GM23338 (cell line): Measurements from ENCODE around the gene FBXL17. TPM values are rescaled to one million over a fixed set of nuclear protein-coding genes. Genes with fewer than 3 reads are reported as not detected.

ENCODE experiments used
- ATAC-seq: fragments of 200-7000 bp; cut with Tn5 transposase; 3 replicates; pipeline ENCODE4 v1.9.1; 2020
- DNase-seq: peaks from one replicate; pipeline ENCODE4 v3.0.0-alpha.2; 2015; ENCODE audit warnings: low spot score
- H2AFZ ChIP-seq: fragments of 200-600 bp; sonication (generic); 2 replicates; pipeline ENCODE4 v1.8.0; 2016; ENCODE audit warnings: antibody characterized with exemption, mild to moderate bottlenecking, moderate library complexity
- H3F3A ChIP-seq: fragments of 200-600 bp; sonication (generic); replicated peaks from 2 replicates; pipeline ENCODE4 v1.8.0; 2017; ENCODE audit warnings: antibody characterized with exemption, mixed run types, low read depth
- H3K27ac ChIP-seq: fragments of 200-600 bp; sonication (generic); 2 replicates; pipeline ENCODE4 v1.6.1; 2016; ENCODE audit warnings: low read depth
- H3K27me3 ChIP-seq: fragments of 200-600 bp; sonication (generic); 2 replicates; pipeline ENCODE4 v1.8.0; 2016; ENCODE audit warnings: mild to moderate bottlenecking, mixed run types, moderate library complexity; ENCODE audit not compliant: insufficient read depth
- H3K36me3 ChIP-seq: fragments of 200-600 bp; sonication (generic); 2 replicates; pipeline ENCODE4 v1.8.0; 2016; ENCODE audit warnings: mild to moderate bottlenecking; ENCODE audit not compliant: insufficient read depth
- H3K4me1 ChIP-seq: fragments of 200-600 bp; sonication (generic); 2 replicates; pipeline ENCODE4 v1.8.0; 2016; ENCODE audit warnings: mild to moderate bottlenecking, moderate library complexity; ENCODE audit not compliant: insufficient read depth
- H3K4me2 ChIP-seq: fragments of 200-600 bp; sonication (generic); 2 replicates; pipeline ENCODE4 v1.7.1; 2017; ENCODE audit warnings: mixed run types
- H3K4me3 ChIP-seq: fragments of 200-600 bp; sonication (generic); 2 replicates; pipeline ENCODE4 v1.6.1; 2016; ENCODE audit warnings: mixed run types
- H3K79me2 ChIP-seq: fragments of 200-600 bp; sonication (generic); replicated peaks from 2 replicates; pipeline ENCODE4 v1.8.0; 2017; ENCODE audit warnings: mild to moderate bottlenecking; ENCODE audit not compliant: insufficient read depth
- H3K9me2 ChIP-seq: fragments of 200-600 bp; sonication (generic); 2 replicates; pipeline ENCODE4 v1.8.0; 2017; ENCODE audit not compliant: insufficient read depth
- H4K20me1 ChIP-seq: fragments of 200-600 bp; sonication (generic); replicated peaks from 2 replicates; pipeline ENCODE4 v1.8.0; 2017; ENCODE audit warnings: mild to moderate bottlenecking; ENCODE audit not compliant: insufficient read depth
- H3K27ac Mint-ChIP-seq: 2 replicates; pipeline ENCODE4 v1.8.0; 2020; ENCODE audit warnings: inconsistent platforms, mild to moderate bottlenecking, moderate library complexity, mixed read lengths
- H3K27me3 Mint-ChIP-seq: 3 replicates; pipeline ENCODE4 v1.8.0; 2022; ENCODE audit warnings: low read depth, mild to moderate bottlenecking, moderate library complexity, mixed read lengths, inconsistent platforms; ENCODE audit not compliant: insufficient read depth, poor library complexity
- H3K36me3 Mint-ChIP-seq: 3 replicates; pipeline ENCODE4 v1.8.0; 2021; ENCODE audit warnings: low read depth, mild to moderate bottlenecking, inconsistent platforms, moderate library complexity, mixed read lengths
- H3K4me1 Mint-ChIP-seq: 3 replicates; pipeline ENCODE4 v1.8.0; 2020; ENCODE audit warnings: mild to moderate bottlenecking, inconsistent platforms, mixed read lengths
- H3K4me3 Mint-ChIP-seq: 3 replicates; pipeline ENCODE4 v1.8.0; 2021; ENCODE audit warnings: moderate library complexity, mild to moderate bottlenecking, inconsistent platforms, mixed read lengths
- H3K9me3 Mint-ChIP-seq: 3 replicates; pipeline ENCODE4 v1.8.0; 2020; ENCODE audit warnings: moderate library complexity, mild to moderate bottlenecking, inconsistent platforms, mixed read lengths
- JUNB ChIP-seq: IDR thresholded peaks from one replicate; pipeline ENCODE4 v1.6.1; 2016; ENCODE audit warnings: antibody characterized with exemption; ENCODE audit not compliant: unreplicated experiment
- NANOG ChIP-seq: IDR thresholded peaks from 2 replicates; pipeline ENCODE4 v1.6.1; 2016; ENCODE audit warnings: antibody characterized with exemption, borderline replicate concordance
- STAT1 ChIP-seq: IDR thresholded peaks from one replicate; pipeline ENCODE4 v1.6.1; 2016; ENCODE audit warnings: antibody characterized with exemption; ENCODE audit not compliant: unreplicated experiment
- ZNF114 ChIP-seq: fragments of 250-450 bp; sonication (Bioruptor Pico); IDR thresholded peaks from 2 replicates; pipeline ENCODE4 v1.5.0; 2020; ENCODE audit warnings: mild to moderate bottlenecking, moderate library complexity
- ZNF331 ChIP-seq: fragments of 250-450 bp; sonication (Bioruptor Pico); IDR thresholded peaks from 2 replicates; pipeline ENCODE4 v1.5.0; 2020; ENCODE audit warnings: low read depth, mild to moderate bottlenecking, moderate library complexity
- polyA plus RNA-seq: library from polyadenylated mRNA; unstranded; fragments of >200 nt; fragmentation: Nextera tagmentation; extraction: Ambion mirVana; gene quantifications from 2 replicates; pipeline ENCODE4 v1.2.1, GENCODE V29; 2016
- total RNA-seq: library from RNA; depleted of rRNA; stranded (reverse); fragments of >200 nt; shearing (Covaris generic); gene quantifications from 2 replicates; pipeline ENCODE4 v1.2.3, GENCODE V29; 2014
- TF ChIP-seq, protein P1 (sequence below): fragments of 250-450 bp; sonication (Bioruptor Pico); IDR thresholded peaks from 2 replicates; pipeline ENCODE4 v1.5.0; 2020; ENCODE audit warnings: mild to moderate bottlenecking, moderate library complexity

Gene FBXL17
- total and polyA plus RNA-seq, 2 experiments from 2014 or later = 2.0 to 2.7 TPM

DNA sequence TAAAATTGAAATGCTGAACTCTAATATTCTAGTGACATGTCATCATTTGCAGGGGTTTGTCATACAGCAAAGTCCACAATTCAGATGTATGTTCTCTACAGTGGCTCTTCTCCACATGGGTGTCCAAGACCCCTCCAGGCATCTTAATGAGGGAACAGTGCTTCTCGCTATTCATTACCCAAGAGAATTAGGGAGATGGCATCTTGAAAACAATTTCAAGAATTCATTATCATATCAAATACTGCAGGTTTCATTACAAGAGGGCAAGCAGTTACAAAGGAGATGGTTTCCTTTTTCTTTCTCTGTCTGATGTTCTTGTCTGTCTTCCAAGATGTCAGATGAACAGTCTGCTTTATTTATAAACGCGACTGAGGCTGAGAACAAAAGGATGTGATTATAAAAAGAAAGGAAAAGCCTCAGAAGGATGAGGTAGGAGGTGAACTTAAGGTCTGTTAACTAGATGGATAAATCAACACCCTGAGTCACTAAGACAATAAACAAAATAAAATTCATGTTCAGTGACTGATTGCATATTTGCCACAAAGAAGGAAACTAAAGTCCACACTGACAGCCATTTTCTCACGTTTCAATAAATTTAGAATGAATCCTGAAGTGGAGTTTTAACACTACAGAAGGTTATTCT, 384.4 kb downstream of the FBXL17 start:
- Mint-ChIP-seq H3K36me3 (no peaks in the 10 kb centered on the region), H3K9me3 (no peaks in the 10 kb centered on the region; the same call in 2 of the 3 replicates), H3K27me3 (no peaks in the 10 kb centered on the region), H3K4me3 (no peak overlapping the region), H3K27ac (peak overlapping the region; percentile 81), H3K4me1 (peaks cover 15% of the 10 kb centered on the region)
- Histone ChIP-seq H3K27ac (peak overlapping the region; percentile 5), H3F3A (no peaks in the 10 kb centered on the region), H3K9me2 (no peaks in the 10 kb centered on the region), H4K20me1 (no peaks in the 10 kb centered on the region), H3K4me3 (no peak overlapping the region), H3K27me3 (no peaks in the 10 kb centered on the region), H3K4me2 (peak overlapping the region; percentile 4; the same call in 1 of the 2 replicates), H3K79me2 (no peaks in the 10 kb centered on the region), H3K36me3 (no peaks in the 10 kb centered on the region), H2AFZ (no peak overlapping the region), H3K4me1 (peaks cover 14% of the 10 kb centered on the region)
- ATAC-seq (peak; percentile 56; the same call in 2 of the 3 replicates), DNase-seq (peak; percentile 54)
- TF ChIP-seq ZNF114 (CRISPR knock-in tag) = no peak
- TF ChIP-seq ZNF331 = no peak
- TF ChIP-seq, protein P1, sequence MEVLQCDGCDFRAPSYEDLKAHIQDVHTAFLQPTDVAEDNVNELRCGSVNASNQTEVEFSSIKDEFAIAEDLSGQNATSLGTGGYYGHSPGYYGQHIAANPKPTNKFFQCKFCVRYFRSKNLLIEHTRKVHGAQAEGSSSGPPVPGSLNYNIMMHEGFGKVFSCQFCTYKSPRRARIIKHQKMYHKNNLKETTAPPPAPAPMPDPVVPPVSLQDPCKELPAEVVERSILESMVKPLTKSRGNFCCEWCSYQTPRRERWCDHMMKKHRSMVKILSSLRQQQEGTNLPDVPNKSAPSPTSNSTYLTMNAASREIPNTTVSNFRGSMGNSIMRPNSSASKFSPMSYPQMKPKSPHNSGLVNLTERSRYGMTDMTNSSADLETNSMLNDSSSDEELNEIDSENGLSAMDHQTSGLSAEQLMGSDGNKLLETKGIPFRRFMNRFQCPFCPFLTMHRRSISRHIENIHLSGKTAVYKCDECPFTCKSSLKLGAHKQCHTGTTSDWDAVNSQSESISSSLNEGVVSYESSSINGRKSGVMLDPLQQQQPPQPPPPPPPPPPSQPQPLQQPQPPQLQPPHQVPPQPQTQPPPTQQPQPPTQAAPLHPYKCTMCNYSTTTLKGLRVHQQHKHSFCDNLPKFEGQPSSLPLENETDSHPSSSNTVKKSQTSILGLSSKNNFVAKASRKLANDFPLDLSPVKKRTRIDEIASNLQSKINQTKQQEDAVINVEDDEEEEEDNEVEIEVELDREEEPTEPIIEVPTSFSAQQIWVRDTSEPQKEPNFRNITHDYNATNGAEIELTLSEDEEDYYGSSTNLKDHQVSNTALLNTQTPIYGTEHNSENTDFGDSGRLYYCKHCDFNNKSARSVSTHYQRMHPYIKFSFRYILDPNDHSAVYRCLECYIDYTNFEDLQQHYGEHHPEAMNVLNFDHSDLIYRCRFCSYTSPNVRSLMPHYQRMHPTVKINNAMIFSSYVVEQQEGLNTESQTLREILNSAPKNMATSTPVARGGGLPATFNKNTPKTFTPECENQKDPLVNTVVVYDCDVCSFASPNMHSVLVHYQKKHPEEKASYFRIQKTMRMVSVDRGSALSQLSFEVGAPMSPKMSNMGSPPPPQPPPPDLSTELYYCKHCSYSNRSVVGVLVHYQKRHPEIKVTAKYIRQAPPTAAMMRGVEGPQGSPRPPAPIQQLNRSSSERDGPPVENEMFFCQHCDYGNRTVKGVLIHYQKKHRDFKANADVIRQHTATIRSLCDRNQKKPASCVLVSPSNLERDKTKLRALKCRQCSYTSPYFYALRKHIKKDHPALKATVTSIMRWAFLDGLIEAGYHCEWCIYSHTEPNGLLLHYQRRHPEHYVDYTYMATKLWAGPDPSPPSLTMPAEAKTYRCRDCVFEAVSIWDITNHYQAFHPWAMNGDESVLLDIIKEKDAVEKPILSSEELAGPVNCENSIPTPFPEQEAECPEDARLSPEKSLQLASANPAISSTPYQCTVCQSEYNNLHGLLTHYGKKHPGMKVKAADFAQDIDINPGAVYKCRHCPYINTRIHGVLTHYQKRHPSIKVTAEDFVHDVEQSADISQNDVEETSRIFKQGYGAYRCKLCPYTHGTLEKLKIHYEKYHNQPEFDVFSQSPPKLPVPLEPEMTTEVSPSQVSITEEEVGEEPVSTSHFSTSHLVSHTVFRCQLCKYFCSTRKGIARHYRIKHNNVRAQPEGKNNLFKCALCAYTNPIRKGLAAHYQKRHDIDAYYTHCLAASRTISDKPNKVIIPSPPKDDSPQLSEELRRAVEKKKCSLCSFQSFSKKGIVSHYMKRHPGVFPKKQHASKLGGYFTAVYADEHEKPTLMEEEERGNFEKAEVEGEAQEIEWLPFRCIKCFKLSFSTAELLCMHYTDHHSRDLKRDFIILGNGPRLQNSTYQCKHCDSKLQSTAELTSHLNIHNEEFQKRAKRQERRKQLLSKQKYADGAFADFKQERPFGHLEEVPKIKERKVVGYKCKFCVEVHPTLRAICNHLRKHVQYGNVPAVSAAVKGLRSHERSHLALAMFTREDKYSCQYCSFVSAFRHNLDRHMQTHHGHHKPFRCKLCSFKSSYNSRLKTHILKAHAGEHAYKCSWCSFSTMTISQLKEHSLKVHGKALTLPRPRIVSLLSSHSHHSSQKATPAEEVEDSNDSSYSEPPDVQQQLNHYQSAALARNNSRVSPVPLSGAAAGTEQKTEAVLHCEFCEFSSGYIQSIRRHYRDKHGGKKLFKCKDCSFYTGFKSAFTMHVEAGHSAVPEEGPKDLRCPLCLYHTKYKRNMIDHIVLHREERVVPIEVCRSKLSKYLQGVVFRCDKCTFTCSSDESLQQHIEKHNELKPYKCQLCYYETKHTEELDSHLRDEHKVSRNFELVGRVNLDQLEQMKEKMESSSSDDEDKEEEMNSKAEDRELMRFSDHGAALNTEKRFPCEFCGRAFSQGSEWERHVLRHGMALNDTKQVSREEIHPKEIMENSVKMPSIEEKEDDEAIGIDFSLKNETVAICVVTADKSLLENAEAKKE = peak; percentile 44; the same call in 1 of the 2 replicates
- TF ChIP-seq NANOG = peak; percentile 58

DNA sequence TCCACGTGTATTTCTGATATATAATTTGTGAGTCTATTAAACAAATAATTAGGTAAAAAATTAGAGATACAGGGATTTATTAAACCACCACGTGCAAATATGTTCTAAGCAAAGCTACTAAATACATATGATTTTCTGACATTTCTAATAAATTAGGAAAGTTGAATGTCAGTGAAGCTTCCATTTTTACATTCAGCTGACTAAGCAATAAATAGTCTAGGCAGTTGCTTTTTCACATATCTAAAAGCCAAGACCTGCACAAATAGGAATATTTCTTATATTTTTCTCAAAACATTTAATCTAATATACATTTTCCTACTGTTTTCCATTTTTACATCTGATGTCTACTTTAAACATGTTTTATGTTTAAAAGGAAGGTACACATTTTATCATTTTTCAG, 388.6 kb downstream of the FBXL17 start:
- no peaks in the 10 kb centered on the region for H3K36me3 ChIP-seq
- no peak for ATAC-seq
- TF ChIP-seq JUNB (no peak), NANOG (no peak), STAT1 (no peak)
- TF ChIP-seq, protein P1 = no peak

More for the DNA sequence above, 388.6 kb downstream of the FBXL17 start:
- no peaks in the 10 kb centered on the region for H3F3A ChIP-seq
- no peaks in the 10 kb centered on the region for H4K20me1 ChIP-seq
- no peaks in the 10 kb centered on the region for H3K27me3 ChIP-seq
- H3K27ac ChIP-seq = no peak overlapping the region
- H3K27ac Mint-ChIP-seq = no peak overlapping the region
- no peaks in the 10 kb centered on the region for H3K36me3 Mint-ChIP-seq
- peaks cover 16% of the 10 kb centered on the region for H3K4me1 Mint-ChIP-seq
- no peak for DNase-seq
- H3K4me1 ChIP-seq = peaks cover 14% of the 10 kb centered on the region
- H3K9me3 Mint-ChIP-seq = no peaks in the 10 kb centered on the region
- H3K4me3 Mint-ChIP-seq = no peak overlapping the region
- no peaks in the 10 kb centered on the region for H3K79me2 ChIP-seq
- no peak overlapping the region for H2AFZ ChIP-seq
- H3K9me2 ChIP-seq = 0 out of 2 replicates have a peak, but pooled peaks cover 5% of the 10 kb centered on the region
- H3K4me2 ChIP-seq = no peak overlapping the region
- no peaks in the 10 kb centered on the region for H3K27me3 Mint-ChIP-seq
- H3K4me3 ChIP-seq = no peak overlapping the region
